SK-N-SH (cell line): ENCODE results near the gene PEA15. TPM values are rescaled to one million over a fixed set of nuclear protein-coding genes. Genes with fewer than 3 reads are reported as not detected.

Source experiments
- CTCF ChIA-PET: fragments of 300-600, 350-600 bp; formaldehyde crosslinking; extraction: SDS; loops from one replicate; lab custom pipeline; 2021; lab: Yijun Ruan, JAX
- POLR2A ChIA-PET: fragments of 350-600 bp; sonication (Branson Sonifier 250); formaldehyde crosslinking; extraction: SDS; loops from one replicate; lab custom pipeline; 2020; ENCODE audit warnings: antibody characterized with exemption, inconsistent platforms; lab: Yijun Ruan, JAX
- DNase-seq: peaks from one replicate; pipeline ENCODE4 v3.0.0; 2012
- H2AFZ ChIP-seq: fragments of 200-600 bp; sonication (generic); 2 replicates; pipeline ENCODE4 v1.8.1; 2016; ENCODE audit warnings: antibody characterized with exemption, mild to moderate bottlenecking, low read depth
- H3F3A ChIP-seq: fragments of 200-600 bp; sonication (generic); replicated peaks from 2 replicates; pipeline ENCODE3; 2016; ENCODE audit warnings: antibody characterized with exemption, mild to moderate bottlenecking; ENCODE audit not compliant: insufficient read depth
- H3K27ac ChIP-seq, 2 experiments: fragments of 200-500 bp in 1 of 2; fragments of 200-600 bp in 1 of 2; sonication (Bioruptor generic) in 1 of 2; sonication (generic), shearing (Covaris generic) in 1 of 2; 2 replicates each; pipeline versions ENCODE4 v1.5.1 to v1.6.1; 2014 to 2016; ENCODE audit warnings: low read depth in 2 of 2, inconsistent platforms in 1 of 2, low read length in 1 of 2, mild to moderate bottlenecking in 1 of 2, mixed read lengths in 1 of 2
- H3K27me3 ChIP-seq: fragments of 200-600 bp; sonication (generic), shearing (Covaris generic); 2 replicates; pipeline ENCODE4 v1.6.1; 2016; ENCODE audit warnings: mixed run types; ENCODE audit not compliant: insufficient read depth
- H3K36me3 ChIP-seq, 2 experiments: fragments of 200-500 bp in 1 of 2; fragments of 200-600 bp in 1 of 2; sonication (Bioruptor generic) in 1 of 2; sonication (generic) in 1 of 2; replicated peaks in 1 of 2; 2 replicates each; pipeline versions ENCODE3 to v1.5.1; 2014 to 2016; ENCODE audit warnings: low read length in 1 of 2, mild to moderate bottlenecking in 1 of 2; ENCODE audit not compliant: insufficient read depth in 2 of 2, control insufficient read depth in 1 of 2
- H3K4me1 ChIP-seq, 2 experiments: fragments of 200-500 bp in 1 of 2; fragments of 200-600 bp in 1 of 2; sonication (Bioruptor generic) in 1 of 2; sonication (generic), shearing (Covaris generic) in 1 of 2; 2 replicates each; pipeline versions ENCODE4 v1.5.1 to v1.6.1; 2014 to 2016; ENCODE audit warnings: low read depth in 1 of 2, low read length in 1 of 2, mixed run types in 1 of 2; ENCODE audit not compliant: insufficient read depth in 2 of 2, control insufficient read depth in 1 of 2
- H3K4me2 ChIP-seq: fragments of 200-600 bp; sonication (generic), shearing (Covaris generic); 2 replicates; pipeline ENCODE4 v1.6.1; 2017; ENCODE audit warnings: mixed run types
- H3K4me3 ChIP-seq, 2 experiments: fragments of 200-500 bp in 1 of 2; fragments of 200-600 bp in 1 of 2; sonication (Bioruptor generic) in 1 of 2; sonication (generic), shearing (Covaris generic) in 1 of 2; 2 replicates each; pipeline versions ENCODE4 v1.5.1 to v1.8.1; 2014 to 2016; ENCODE audit warnings: low read depth in 2 of 2, inconsistent platforms in 1 of 2, low read length in 1 of 2, mild to moderate bottlenecking in 1 of 2, mixed read lengths in 1 of 2, moderate library complexity in 1 of 2
- H3K79me2 ChIP-seq: fragments of 200-600 bp; sonication (generic); 2 replicates; pipeline ENCODE4 v1.8.1; 2017; ENCODE audit warnings: mild to moderate bottlenecking; ENCODE audit not compliant: insufficient read depth
- H3K9ac ChIP-seq: fragments of 200-600 bp; sonication (generic); 2 replicates; pipeline ENCODE4 v1.6.1; 2017; ENCODE audit warnings: mixed run types
- H3K9me2 ChIP-seq: fragments of 200-600 bp; sonication (generic); 2 replicates; pipeline ENCODE4 v1.6.1; 2017; ENCODE audit warnings: mixed run types
- H3K9me3 ChIP-seq: fragments of 200-600 bp; sonication (generic); 2 replicates; pipeline ENCODE4 v1.6.1; 2017; ENCODE audit warnings: mixed run types, mild to moderate bottlenecking, moderate library complexity
- H4K20me1 ChIP-seq: fragments of 200-600 bp; sonication (generic); 2 replicates; pipeline ENCODE4 v1.6.1; 2017; ENCODE audit warnings: mild to moderate bottlenecking, mixed run types; ENCODE audit not compliant: insufficient read depth
- CHD2 ChIP-seq: fragments of 150-350 bp; IDR thresholded peaks from 2 replicates; pipeline ENCODE4 v1.6.1; 2018; ENCODE audit warnings: low read length; ENCODE audit not compliant: partially characterized antibody
- CTCF ChIP-seq: fragments of 200-600 bp; sonication (generic); IDR thresholded peaks from 2 replicates; pipeline ENCODE4 v1.6.1; 2017; ENCODE audit warnings: antibody characterized with exemption, mild to moderate bottlenecking, moderate library complexity
- ELF1 ChIP-seq: IDR thresholded peaks from 2 replicates; pipeline ENCODE4 v1.4.0; 2012
- EP300 ChIP-seq, 2 experiments: IDR thresholded peaks; 2 replicates each; pipeline versions ENCODE4 v1.4.0 to v1.6.1; 2012; ENCODE audit warnings: borderline replicate concordance in 1 of 2, low read depth in 1 of 2, low read length in 1 of 2
- EZH2phosphoT487 ChIP-seq: fragments of 200-600 bp; sonication (generic); IDR thresholded peaks from 2 replicates; pipeline ENCODE4 v1.6.1; 2017; ENCODE audit warnings: low read depth, mixed run types, mild to moderate bottlenecking, antibody characterized with exemption, moderate library complexity, borderline replicate concordance
- FOSL2 ChIP-seq: IDR thresholded peaks from 2 replicates; pipeline ENCODE4 v1.4.0; 2012; ENCODE audit warnings: low read depth, mild to moderate bottlenecking, moderate library complexity, borderline replicate concordance
- FOXJ3 ChIP-seq: sonication (generic); formaldehyde crosslinking; IDR thresholded peaks from 2 replicates; pipeline ENCODE4 v1.5.1; 2020; ENCODE audit warnings: mild to moderate bottlenecking, missing genetic modification reagents
- FOXM1 ChIP-seq: IDR thresholded peaks from 2 replicates; pipeline ENCODE4 v1.4.0; 2012; ENCODE audit warnings: low read depth, mild to moderate bottlenecking
- IRF3 ChIP-seq: fragments of 150-350 bp; IDR thresholded peaks from 2 replicates; pipeline ENCODE4 v1.6.1; 2016; ENCODE audit warnings: mild to moderate bottlenecking, low read depth, low read length
- JUND ChIP-seq: IDR thresholded peaks from 2 replicates; pipeline ENCODE4 v1.4.0; 2012
- MAX ChIP-seq: IDR thresholded peaks from 2 replicates; pipeline ENCODE4 v1.4.0; 2012; ENCODE audit warnings: low read depth
- MEF2A ChIP-seq: IDR thresholded peaks from 2 replicates; pipeline ENCODE4 v1.4.0; 2012; ENCODE audit warnings: low read depth, borderline replicate concordance
- MXI1 ChIP-seq: IDR thresholded peaks from 2 replicates; pipeline ENCODE4 v1.6.1; 2012; ENCODE audit warnings: mild to moderate bottlenecking, low read depth, low read length, improper control_type of control experiment
- NFIC ChIP-seq: IDR thresholded peaks from 2 replicates; pipeline ENCODE4 v1.4.0; 2012; ENCODE audit warnings: borderline replicate concordance
- PBX3 ChIP-seq: IDR thresholded peaks from 2 replicates; pipeline ENCODE4; 2012
- POLR2AphosphoS5 ChIP-seq: IDR thresholded peaks from 2 replicates; pipeline ENCODE4 v1.6.1; 2012; ENCODE audit warnings: low read depth, low read length
- RAD21 ChIP-seq: IDR thresholded peaks from 2 replicates; pipeline ENCODE4 v1.6.1; 2012; ENCODE audit warnings: mild to moderate bottlenecking, low read length
- RCOR1 ChIP-seq: fragments of 150-350 bp; IDR thresholded peaks from 2 replicates; pipeline ENCODE4 v1.6.1; 2017; ENCODE audit warnings: antibody characterized with exemption, low read length
- RFX5 ChIP-seq: IDR thresholded peaks from 2 replicates; pipeline ENCODE4 v1.6.1; 2012; ENCODE audit warnings: mild to moderate bottlenecking, improper control_type of control experiment, low read length
- SIN3A ChIP-seq: IDR thresholded peaks from 2 replicates; pipeline ENCODE4 v1.6.1; 2012; ENCODE audit warnings: low read depth, mild to moderate bottlenecking, low read length, moderate library complexity, borderline replicate concordance
- SMC3 ChIP-seq: IDR thresholded peaks from 2 replicates; pipeline ENCODE4 v1.6.1; 2012; ENCODE audit warnings: low read depth, low read length, improper control_type of control experiment
- TAF1 ChIP-seq: IDR thresholded peaks from 2 replicates; pipeline ENCODE4 v1.6.1; 2012; ENCODE audit warnings: low read depth, mild to moderate bottlenecking, low read length, moderate library complexity, borderline replicate concordance
- TEAD4 ChIP-seq: IDR thresholded peaks from 2 replicates; pipeline ENCODE4 v1.4.0; 2012; ENCODE audit warnings: mild to moderate bottlenecking, borderline replicate concordance; ENCODE audit not compliant: insufficient read depth
- USF1 ChIP-seq: IDR thresholded peaks from 2 replicates; pipeline ENCODE4 v1.4.0; 2012; ENCODE audit warnings: low read depth, borderline replicate concordance
- USF2 ChIP-seq: fragments of 150-350 bp; IDR thresholded peaks from 2 replicates; pipeline ENCODE4 v1.6.1; 2017; ENCODE audit warnings: antibody characterized with exemption, low read length, low read depth, borderline replicate concordance
- YY1 ChIP-seq: IDR thresholded peaks from 2 replicates; pipeline ENCODE4 v1.4.0; 2012; ENCODE audit warnings: low read depth, mild to moderate bottlenecking
- WGBS: methylation state at CpG from one replicate; pipeline ENCODE4 v1.1.6; 2017; ENCODE audit warnings: low lambda C conversion rate; 5-methylcytosine and 5-hydroxymethylcytosine counted together
- polyA plus RNA-seq, 3 experiments: library from polyadenylated mRNA; depleted of rRNA; stranded (reverse); fragments of >200 nt; gene quantifications; 2 replicates each; pipeline ENCODE4 v1.2.3, GENCODE V29; 2012

The PEA15 gene
- polyA plus RNA-seq, 1 of the 3 experiments (the other 2 are of a cell fraction), result 322 TPM

GRCh38 chr1:160261893-160262794, 57.0 kb downstream of the PEA15 start, which contains the start of gene DCAF8:
DCAF8 (minus strand) TSS chr1:160262549; CDS start chr1:160244008, 18,541 bp downstream.
- H3K36me3 ChIP-seq, result peaks cover 0 to 14% of the 10 kb centered on the region in 2 experiments
- CTCF ChIA-PET, result interaction anchor here (0.7 to 3.8 kb wide), 8 partner anchors 9 to 216 kb away, joined by 3 to 48 read pairs (median 4); no protein-coding TSS in a partner anchor
- peak within 1 kb of the TSS; percentile 86 for H3K4me2 ChIP-seq
- peaks cover 50% of the 10 kb centered on the region for H3K79me2 ChIP-seq
- H3K4me3 ChIP-seq, result peak within 1 kb of the TSS; percentile 93 to 95
- H3K9ac ChIP-seq, result peak within 1 kb of the TSS; percentile 98
- H4K20me1 ChIP-seq, result peaks cover 31% of the 10 kb centered on the region
- no peaks in the 10 kb centered on the region for H3K27me3 ChIP-seq
- H3K9me3 ChIP-seq, result no peaks in the 10 kb centered on the region
- H3K9me2 ChIP-seq, result no peaks in the 10 kb centered on the region
- peaks cover 12 to 18% of the 10 kb centered on the region in 2 experiments for H3K4me1 ChIP-seq
- peak; percentile 94 for DNase-seq
- WGBS, result under 1% methylated on average over 25 of the region's 67 CpGs
- peaks cover 25% of the 10 kb centered on the region for H3F3A ChIP-seq
- POLR2A ChIA-PET, result interaction anchor here (0.6 to 1.4 kb wide), 9 partner anchors 10 to 176 kb away, joined by 3 to 5 read pairs (median 3); partner anchors contain the start of genes IGSF8, PEX19 and VANGL2
- peak within 1 kb of the TSS; percentile 99 for H2AFZ ChIP-seq
- peak within 1 kb of the TSS; percentile 96 for H3K27ac ChIP-seq
- TF ChIP-seq POLR2AphosphoS5 (peak; percentile 95), CTCF (no peak), SIN3A (0 out of 2 replicates have a peak, but pooled peaks have one; percentile 63), YY1 (peak; percentile 96), JUND (no peak), USF2 (no peak), ELF1 (no peak), RCOR1 (no peak), FOSL2 (no peak), MXI1 (peak; percentile 77), IRF3 (no peak), EZH2phosphoT487 (no peak), NFIC (peak; percentile 30; the same call in 1 of the 2 replicates), FOXM1 (no peak), FOXJ3 (CRISPR knock-in tag) (no peak), TAF1 (peak; percentile 97), RAD21 (no peak), CHD2 (peak; percentile 98), MEF2A (no peak), TEAD4 (no peak), SMC3 (no peak), RFX5 (no peak), MAX (peak; percentile 65), USF1 (no peak), PBX3 (no peak), EP300 (IDR thresholded peaks at IDR 0.05; ENCODE audit: borderline replicate concordance in 1 of 2, low read depth in 1 of 2, low read length in 1 of 2) (no peak)
